ENCODE measurements around the gene ATG14. TPM values are rescaled to one million over a fixed set of nuclear protein-coding genes. Genes with fewer than 3 reads are reported as not detected.
"Not testable (repeated sequence)": the region's sequence is repeated elsewhere in the genome, so short reads cannot be mapped to it uniquely, and the experiment has no call there.

The ATG14 gene
- total RNA-seq, 3 donors from 2014 or later, result 8.3 to 15.1 (median 10.8) TPM

GRCh38 chr14:55423969-55424368 lies 12.3 kb upstream of the ATG14 start:
- intact Hi-C loops (cut with DNase I, micrococcal nuclease), result no loop called here
- Histone ChIP-seq H3K4me3 (no peak overlapping the region), H3K4me1 (ENCODE audit: low read depth) (no peaks in the 10 kb centered on the region), H3K9me3 (no peaks in the 10 kb centered on the region), H3K36me3 (ENCODE audit: low read depth) (no peaks in the 10 kb centered on the region)
- ATAC-seq, result peak; percentile 77
- no peak for DNase-seq
- TF ChIP-seq CTCF (IDR thresholded peaks at IDR 0.05), result no peak

- DNase-seq, result peak in 2 of 3 donors; percentile 36 to 48
- H3K36me3 ChIP-seq (ENCODE audit: low read depth); H3K9me3 ChIP-seq; intact Hi-C loops (cut with DNase I, micrococcal nuclease); H3K4me3 ChIP-seq; H3K4me1 ChIP-seq (ENCODE audit: low read depth): not testable (repeated sequence)
- peak; percentile 72 for ATAC-seq
Measured at GRCh38 chr14:55422338-55422737, 10.7 kb upstream of the ATG14 start.

- ATAC-seq (no peak), DNase-seq (no peak)
- intact Hi-C loops (cut with DNase I, micrococcal nuclease), result no loop called here
Measured at GRCh38 chr14:55419663-55420062, 8.0 kb upstream of the ATG14 start.

GRCh38 chr14:55418411-55418810 lies 6.8 kb upstream of the ATG14 start:
- no peak for ATAC-seq
- Histone ChIP-seq H3K36me3 (ENCODE audit: low read depth) (no peaks in the 10 kb centered on the region), H3K9me3 (no peaks in the 10 kb centered on the region), H3K4me1 (ENCODE audit: low read depth) (no peaks in the 10 kb centered on the region), H3K4me3 (no peak overlapping the region)
- no peak for TF ChIP-seq CTCF (IDR thresholded peaks at IDR 0.05)
- no peak for DNase-seq
- intact Hi-C loops (cut with DNase I, micrococcal nuclease), result no loop called here

More at GRCh38 chr14:55419663-55420062, 8.0 kb upstream of the ATG14 start:
- Histone ChIP-seq H3K4me3 (no peak overlapping the region), H3K9me3 (no peaks in the 10 kb centered on the region), H3K36me3 (ENCODE audit: low read depth) (no peaks in the 10 kb centered on the region), H3K4me1 (ENCODE audit: low read depth) (no peaks in the 10 kb centered on the region)
- TF ChIP-seq CTCF (IDR thresholded peaks at IDR 0.05), result no peak

- H3K9me3 ChIP-seq, result no peaks in the 10 kb centered on the region
- no peak for DNase-seq
- H3K4me1 ChIP-seq (ENCODE audit: low read depth), result no peaks in the 10 kb centered on the region
- H3K36me3 ChIP-seq (ENCODE audit: low read depth), result no peaks in the 10 kb centered on the region
- intact Hi-C loops (cut with DNase I, micrococcal nuclease), result no loop called here
- H3K4me3 ChIP-seq, result no peak overlapping the region
- peak; percentile 61 for ATAC-seq
- TF ChIP-seq CTCF (IDR thresholded peaks at IDR 0.05), result no peak
Measured at GRCh38 chr14:55417955-55418354, 6.3 kb upstream of the ATG14 start.

- DNase-seq, result peak in 2 of 3 donors; percentile 42 to 55
- no peaks in the 10 kb centered on the region for H3K9me3 ChIP-seq
Measured at GRCh38 chr14:55416866-55417265, 5.2 kb upstream of the ATG14 start.

More at GRCh38 chr14:55416866-55417265, 5.2 kb upstream of the ATG14 start:
- peak; percentile 75 for ATAC-seq
- Histone ChIP-seq H3K36me3 (ENCODE audit: low read depth) (no peaks in the 10 kb centered on the region), H3K4me1 (ENCODE audit: low read depth) (no peaks in the 10 kb centered on the region), H3K4me3 (no peak overlapping the region)
- intact Hi-C loops (cut with DNase I, micrococcal nuclease), result no loop called here
- no peak for TF ChIP-seq CTCF (IDR thresholded peaks at IDR 0.05)

All from mucosa of descending colon (tissue), 3 donors.